ENCODE data around the gene ZNF761.

The ZNF761 gene

GRCh38 chr19:53389571-53389970 lies 42.2 kb upstream of the ZNF761 start:
- no peaks in the 10 kb centered on the region for H4K20me1 ChIP-seq (ENCODE audit: insufficient read depth, low read length)
- H3K4me3 ChIP-seq (ENCODE audit: low read depth, low read length, poor library complexity, severe bottlenecking) = no peak overlapping the region
- H3K4me1 ChIP-seq (ENCODE audit: insufficient read depth, low read length, severe bottlenecking) = peaks cover 1% of the 10 kb centered on the region
- H3K4me2 ChIP-seq (ENCODE audit: low read length) = no peak overlapping the region
- H3K79me2 ChIP-seq (ENCODE audit: insufficient read depth, low read length) = no peaks in the 10 kb centered on the region
- H3F3A ChIP-seq (ENCODE audit: insufficient read depth, low read length) = no peaks in the 10 kb centered on the region
- H3K27ac ChIP-seq (ENCODE audit: low read depth, low read length, poor library complexity, severe bottlenecking) = no peak overlapping the region
- H3K9ac ChIP-seq (ENCODE audit: low read length) = no peak overlapping the region
- H3K9me3 ChIP-seq (ENCODE audit: low read length) = peaks cover 8% of the 10 kb centered on the region; the same call in 1 of the 2 replicates
- no peaks in the 10 kb centered on the region for H3K27me3 ChIP-seq (ENCODE audit: insufficient read depth, low read length)
- no peak overlapping the region for H2AFZ ChIP-seq (ENCODE audit: low read length)
- TF ChIP-seq EZH2 (IDR thresholded peaks at IDR 0.05; ENCODE audit: borderline replicate concordance, low read length) (no peak), CTCF (IDR thresholded peaks at IDR 0.05; ENCODE audit: low read length) (no peak)
- H3K36me3 ChIP-seq (ENCODE audit: insufficient read depth, low read length) = no peaks in the 10 kb centered on the region
- H3K9me2 ChIP-seq (ENCODE audit: low read depth, low read length) = no peaks in the 10 kb centered on the region

- Histone ChIP-seq H3K36me3 (ENCODE audit: insufficient read depth, low read length) (no peaks in the 10 kb centered on the region), H3K4me2 (ENCODE audit: low read length) (no peak overlapping the region), H3K4me1 (ENCODE audit: insufficient read depth, low read length, severe bottlenecking) (peaks cover 3% of the 10 kb centered on the region), H3K79me2 (ENCODE audit: insufficient read depth, low read length) (no peaks in the 10 kb centered on the region), H3F3A (ENCODE audit: insufficient read depth, low read length) (no peaks in the 10 kb centered on the region), H3K9ac (ENCODE audit: low read length) (no peak overlapping the region), H4K20me1 (ENCODE audit: insufficient read depth, low read length) (no peaks in the 10 kb centered on the region), H3K27me3 (ENCODE audit: insufficient read depth, low read length) (no peaks in the 10 kb centered on the region), H2AFZ (ENCODE audit: low read length) (no peak overlapping the region), H3K4me3 (ENCODE audit: low read depth, low read length, poor library complexity, severe bottlenecking) (no peak overlapping the region), H3K9me3 (ENCODE audit: low read length) (peaks cover 8% of the 10 kb centered on the region; the same call in 1 of the 2 replicates), H3K27ac (ENCODE audit: low read depth, low read length, poor library complexity, severe bottlenecking) (no peak overlapping the region), H3K9me2 (ENCODE audit: low read depth, low read length) (no peaks in the 10 kb centered on the region)
- TF ChIP-seq EZH2 (IDR thresholded peaks at IDR 0.05; ENCODE audit: borderline replicate concordance, low read length) (no peak), CTCF (IDR thresholded peaks at IDR 0.05; ENCODE audit: low read length) (no peak)
Observed at GRCh38 chr19:53389978-53390377, 41.8 kb upstream of the ZNF761 start.

- H3K27me3 ChIP-seq (ENCODE audit: insufficient read depth, low read length) = no peaks in the 10 kb centered on the region
- H3K27ac ChIP-seq (ENCODE audit: low read depth, low read length, poor library complexity, severe bottlenecking) = no peak overlapping the region
- no peaks in the 10 kb centered on the region for H4K20me1 ChIP-seq (ENCODE audit: insufficient read depth, low read length)
- H3K4me1 ChIP-seq (ENCODE audit: insufficient read depth, low read length, severe bottlenecking) = peaks cover 13% of the 10 kb centered on the region
- peak overlapping the region; percentile 71; the same call in 1 of the 2 replicates for H3K4me2 ChIP-seq (ENCODE audit: low read length)
- no peaks in the 10 kb centered on the region; the same call in 1 of the 2 replicates for H3K79me2 ChIP-seq (ENCODE audit: insufficient read depth, low read length)
- H3K4me3 ChIP-seq (ENCODE audit: low read depth, low read length, poor library complexity, severe bottlenecking) = peak overlapping the region; percentile 85
- H3K9me3 ChIP-seq (ENCODE audit: low read length) = peaks cover 3% of the 10 kb centered on the region; the same call in 1 of the 2 replicates
- TF ChIP-seq EZH2 (IDR thresholded peaks at IDR 0.05; ENCODE audit: borderline replicate concordance, low read length) = no peak
- TF ChIP-seq CTCF (IDR thresholded peaks at IDR 0.05; ENCODE audit: low read length) = no peak
- no peaks in the 10 kb centered on the region for H3F3A ChIP-seq (ENCODE audit: insufficient read depth, low read length)
- no peak overlapping the region for H2AFZ ChIP-seq (ENCODE audit: low read length)
- H3K9ac ChIP-seq (ENCODE audit: low read length) = no peak overlapping the region; the same call in 1 of the 2 replicates
- peaks cover 17% of the 10 kb centered on the region for H3K36me3 ChIP-seq (ENCODE audit: insufficient read depth, low read length)
- H3K9me2 ChIP-seq (ENCODE audit: low read depth, low read length) = no peaks in the 10 kb centered on the region
Observed at GRCh38 chr19:53394522-53394973, 37.2 kb upstream of the ZNF761 start.
